ENCODE data around the gene ERMP1.
"Not testable (repeated sequence)": the region's sequence is repeated elsewhere in the genome, so short reads cannot be mapped to it uniquely, and the experiment has no call there.

ERMP1 gene

GRCh38 chr9:5801739-5802113 is 31.2 kb downstream of the ERMP1 start:
- no peak for TF ChIP-seq CTCF (IDR thresholded peaks at IDR 0.05; ENCODE audit: low read depth, low read length)
- no peak overlapping the region for H3K4me3 ChIP-seq (ENCODE audit: low read depth, low read length)

- H3K4me3 ChIP-seq (ENCODE audit: low read depth, low read length) = no peak overlapping the region
- TF ChIP-seq CTCF (IDR thresholded peaks at IDR 0.05; ENCODE audit: low read depth, low read length) = no peak
Measured at GRCh38 chr9:5800969-5801738, 31.8 kb downstream of the ERMP1 start.

GRCh38 chr9:5800378-5800777 is 32.5 kb downstream of the ERMP1 start:
- H3K4me3 ChIP-seq (ENCODE audit: low read depth, low read length) = not testable (repeated sequence)

GRCh38 chr9:5799314-5799713 is 33.6 kb downstream of the ERMP1 start:
- peak; percentile 71 for TF ChIP-seq CTCF (IDR thresholded peaks at IDR 0.05; ENCODE audit: low read depth, low read length)
- H3K4me3 ChIP-seq (ENCODE audit: low read depth, low read length) = no peak overlapping the region

GRCh38 chr9:5798581-5798980 is 34.3 kb downstream of the ERMP1 start:
- H3K4me3 ChIP-seq (ENCODE audit: low read depth, low read length) = no peak overlapping the region
- no peak for TF ChIP-seq CTCF (IDR thresholded peaks at IDR 0.05; ENCODE audit: low read depth, low read length)

GRCh38 chr9:5796298-5796697 is 36.6 kb downstream of the ERMP1 start:
- H3K4me3 ChIP-seq (ENCODE audit: low read depth, low read length) = no peak overlapping the region
- no peak for TF ChIP-seq CTCF (IDR thresholded peaks at IDR 0.05; ENCODE audit: low read depth, low read length)

GRCh38 chr9:5793812-5794211 is 39.1 kb downstream of the ERMP1 start:
- TF ChIP-seq CTCF (IDR thresholded peaks at IDR 0.05; ENCODE audit: low read depth, low read length) = no peak
- H3K4me3 ChIP-seq (ENCODE audit: low read depth, low read length) = no peak overlapping the region

- TF ChIP-seq CTCF (IDR thresholded peaks at IDR 0.05; ENCODE audit: low read depth, low read length) = no peak
Measured at GRCh38 chr9:5791870-5792269, 41.0 kb downstream of the ERMP1 start.

More at GRCh38 chr9:5791870-5792269, 41.0 kb downstream of the ERMP1 start:
- no peak overlapping the region for H3K4me3 ChIP-seq (ENCODE audit: low read depth, low read length)

Data from WI38 (cell line).